ENCODE results near the gene FAAP20.

Gene FAAP20

GRCh38 chr1:2233468-2233867 is 38.9 kb upstream of the FAAP20 start:
- H3K27ac Mint-ChIP-seq, result peak overlapping the region; percentile 94
- peaks cover 75% of the 10 kb centered on the region for H3K4me1 Mint-ChIP-seq (ENCODE audit: low read depth)
- peak overlapping the region; percentile 98 for H3K4me3 Mint-ChIP-seq
- H3K27me3 Mint-ChIP-seq, result no peaks in the 10 kb centered on the region
- DNase-seq, result no peak
- H3K36me3 Mint-ChIP-seq (ENCODE audit: low read depth), result peaks cover 52% of the 10 kb centered on the region
- H3K9me3 Mint-ChIP-seq, result no peaks in the 10 kb centered on the region

- Mint-ChIP-seq H3K9me3 (no peaks in the 10 kb centered on the region), H3K27ac (peak overlapping the region; percentile 94), H3K4me3 (peak overlapping the region; percentile 98), H3K27me3 (no peaks in the 10 kb centered on the region), H3K36me3 (ENCODE audit: low read depth) (peaks cover 52% of the 10 kb centered on the region), H3K4me1 (ENCODE audit: low read depth) (peaks cover 71% of the 10 kb centered on the region)
- no peak for DNase-seq
These were observed 38.4 kb upstream of the FAAP20 start for GRCh38 chr1:2232916-2233438.

GRCh38 chr1:2232255-2232915 is 37.8 kb upstream of the FAAP20 start:
- Mint-ChIP-seq H3K36me3 (ENCODE audit: low read depth) (peaks cover 52% of the 10 kb centered on the region), H3K4me1 (ENCODE audit: low read depth) (peaks cover 66% of the 10 kb centered on the region), H3K4me3 (peak overlapping the region; percentile 98), H3K9me3 (no peaks in the 10 kb centered on the region), H3K27me3 (no peaks in the 10 kb centered on the region), H3K27ac (peak overlapping the region; percentile 94)
- DNase-seq, result no peak

- H3K4me1 Mint-ChIP-seq (ENCODE audit: low read depth), result peaks cover 59% of the 10 kb centered on the region
These were observed 37.1 kb upstream of the FAAP20 start for GRCh38 chr1:2231532-2232254.

GRCh38 chr1:2230781-2231531 is 36.4 kb upstream of the FAAP20 start:
- peak overlapping the region; percentile 94 for H3K27ac Mint-ChIP-seq
- H3K4me3 Mint-ChIP-seq, result peak overlapping the region; percentile 98
- peaks cover 53% of the 10 kb centered on the region for H3K4me1 Mint-ChIP-seq (ENCODE audit: low read depth)
- H3K9me3 Mint-ChIP-seq, result no peaks in the 10 kb centered on the region
- H3K36me3 Mint-ChIP-seq (ENCODE audit: low read depth), result peaks cover 48% of the 10 kb centered on the region
- H3K27me3 Mint-ChIP-seq, result peaks cover 3% of the 10 kb centered on the region
- peak; percentile 64 for DNase-seq

More at GRCh38 chr1:2231532-2232254, 37.1 kb upstream of the FAAP20 start:
- H3K27ac Mint-ChIP-seq, result peak overlapping the region; percentile 94
- peaks cover 52% of the 10 kb centered on the region for H3K36me3 Mint-ChIP-seq (ENCODE audit: low read depth)
- DNase-seq, result peak; percentile 78
- H3K4me3 Mint-ChIP-seq, result peak overlapping the region; percentile 98
- no peaks in the 10 kb centered on the region for H3K27me3 Mint-ChIP-seq
- H3K9me3 Mint-ChIP-seq, result no peaks in the 10 kb centered on the region

- H3K36me3 Mint-ChIP-seq (ENCODE audit: low read depth), result peaks cover 42% of the 10 kb centered on the region
These were observed 35.5 kb upstream of the FAAP20 start for GRCh38 chr1:2229911-2230731.

GRCh38 chr1:2229037-2229864 is 34.7 kb upstream of the FAAP20 start:
- peaks cover 3% of the 10 kb centered on the region for H3K27me3 Mint-ChIP-seq
- peaks cover 39% of the 10 kb centered on the region for H3K4me1 Mint-ChIP-seq (ENCODE audit: low read depth)
- H3K4me3 Mint-ChIP-seq, result peak overlapping the region; percentile 98
- DNase-seq, result peak; percentile 76
- no peaks in the 10 kb centered on the region for H3K9me3 Mint-ChIP-seq
- H3K36me3 Mint-ChIP-seq (ENCODE audit: low read depth), result peaks cover 38% of the 10 kb centered on the region
- peak overlapping the region; percentile 94 for H3K27ac Mint-ChIP-seq

More at GRCh38 chr1:2229911-2230731, 35.5 kb upstream of the FAAP20 start:
- DNase-seq, result peak; percentile 50
- H3K27me3 Mint-ChIP-seq, result peaks cover 3% of the 10 kb centered on the region
- H3K4me1 Mint-ChIP-seq (ENCODE audit: low read depth), result peaks cover 45% of the 10 kb centered on the region
- peak overlapping the region; percentile 98 for H3K4me3 Mint-ChIP-seq
- no peaks in the 10 kb centered on the region for H3K9me3 Mint-ChIP-seq
- peak overlapping the region; percentile 94 for H3K27ac Mint-ChIP-seq

GRCh38 chr1:2228694-2229036 is 34.1 kb upstream of the FAAP20 start:
- peaks cover 33% of the 10 kb centered on the region for H3K4me1 Mint-ChIP-seq (ENCODE audit: low read depth)
- H3K27me3 Mint-ChIP-seq, result peaks cover 3% of the 10 kb centered on the region
- H3K4me3 Mint-ChIP-seq, result peak overlapping the region; percentile 98
- peak overlapping the region; percentile 94 for H3K27ac Mint-ChIP-seq
- no peak for DNase-seq
- H3K36me3 Mint-ChIP-seq (ENCODE audit: low read depth), result peaks cover 37% of the 10 kb centered on the region
- no peaks in the 10 kb centered on the region for H3K9me3 Mint-ChIP-seq

- H3K4me1 Mint-ChIP-seq (ENCODE audit: low read depth), result peaks cover 28% of the 10 kb centered on the region
- peak within 1 kb of the TSS; percentile 98 for H3K4me3 Mint-ChIP-seq
- DNase-seq, result no peak
- peaks cover 35% of the 10 kb centered on the region for H3K36me3 Mint-ChIP-seq (ENCODE audit: low read depth)
- H3K27ac Mint-ChIP-seq, result peak within 1 kb of the TSS; percentile 94
- H3K9me3 Mint-ChIP-seq, result no peaks in the 10 kb centered on the region
- peaks cover 3% of the 10 kb centered on the region for H3K27me3 Mint-ChIP-seq
These were observed 33.6 kb upstream of the FAAP20 start, which contains the start of gene SKI for GRCh38 chr1:2228157-2228594. SKI (plus strand) TSS chr1:2228319; CDS start chr1:2228767, 448 bp downstream.

- Mint-ChIP-seq H3K9me3 (no peaks in the 10 kb centered on the region), H3K4me1 (ENCODE audit: low read depth) (peaks cover 22% of the 10 kb centered on the region), H3K27me3 (peaks cover 3% of the 10 kb centered on the region), H3K27ac (peak overlapping the region; percentile 66), H3K36me3 (ENCODE audit: low read depth) (peaks cover 32% of the 10 kb centered on the region), H3K4me3 (peak overlapping the region; percentile 60)
- DNase-seq, result peak; percentile 98
These were observed 33.0 kb upstream of the FAAP20 start for GRCh38 chr1:2227346-2228156.

- no peak for DNase-seq
- H3K9me3 Mint-ChIP-seq, result no peaks in the 10 kb centered on the region
- H3K4me1 Mint-ChIP-seq (ENCODE audit: low read depth), result peaks cover 14% of the 10 kb centered on the region
- peak overlapping the region; percentile 53 for H3K4me3 Mint-ChIP-seq
- peaks cover 28% of the 10 kb centered on the region for H3K36me3 Mint-ChIP-seq (ENCODE audit: low read depth)
- H3K27ac Mint-ChIP-seq, result peak overlapping the region; percentile 85
- H3K27me3 Mint-ChIP-seq, result peaks cover 3% of the 10 kb centered on the region
These were observed 32.2 kb upstream of the FAAP20 start for GRCh38 chr1:2226525-2227345.

All from activated T-cell treated with anti-CD3 and anti-CD28 coated beads, Interleukin-2, amount 50 U/mL, for 24 hours (primary cell).